OCI-LY1 (cell line): ENCODE measurements around the gene INSRR.

ENCODE experiments used
- H2AFZ ChIP-seq: fragments of 200-600 bp; sonication (generic), shearing (Covaris generic); 2 replicates; pipeline ENCODE4 v1.6.0; 2014; ENCODE audit warnings: antibody characterized with exemption, mild to moderate bottlenecking, low read length
- H3F3A ChIP-seq: fragments of 200-600 bp; sonication (generic), shearing (Covaris generic); 2 replicates; pipeline ENCODE4 v1.6.0; 2014; ENCODE audit warnings: mild to moderate bottlenecking, antibody characterized with exemption, low read length, moderate library complexity; ENCODE audit not compliant: insufficient read depth
- H3K27ac ChIP-seq: fragments of 200-600 bp; sonication (generic); 2 replicates; pipeline ENCODE4 v1.5.1; 2014; ENCODE audit warnings: low read length, mixed run types, mild to moderate bottlenecking, low read depth; ENCODE audit not compliant: poor library complexity, severe bottlenecking
- H3K27me3 ChIP-seq: fragments of 200-600 bp; sonication (generic); 2 replicates; pipeline ENCODE4 v1.6.0; 2014; ENCODE audit warnings: antibody characterized with exemption, mild to moderate bottlenecking, low read length, moderate library complexity; ENCODE audit not compliant: insufficient read depth
- H3K36me3 ChIP-seq: fragments of 200-600 bp; sonication (generic); 2 replicates; pipeline ENCODE4 v1.6.1; 2014; ENCODE audit warnings: mild to moderate bottlenecking, antibody characterized with exemption, low read length, moderate library complexity, mixed read lengths; ENCODE audit not compliant: insufficient read depth
- H3K4me1 ChIP-seq: fragments of 200-600 bp; sonication (generic); 2 replicates; pipeline ENCODE4 v1.5.1; 2014; ENCODE audit warnings: mild to moderate bottlenecking, low read length, moderate library complexity; ENCODE audit not compliant: insufficient read depth, severe bottlenecking
- H3K4me2 ChIP-seq: fragments of 200-600 bp; sonication (generic), shearing (Covaris generic); 2 replicates; pipeline ENCODE4 v1.6.1; 2014; ENCODE audit warnings: low read length
- H3K4me3 ChIP-seq: fragments of 200-600 bp; sonication (generic); 2 replicates; pipeline ENCODE4 v1.5.1; 2014; ENCODE audit warnings: low read length, low read depth, mild to moderate bottlenecking, mixed read lengths; ENCODE audit not compliant: poor library complexity, severe bottlenecking
- H3K79me2 ChIP-seq: fragments of 200-600 bp; shearing (Covaris generic); 2 replicates; pipeline ENCODE4 v1.6.1; 2016; ENCODE audit warnings: mixed run types, low read length, mixed read lengths; ENCODE audit not compliant: insufficient read depth
- H3K9ac ChIP-seq: fragments of 200-600 bp; sonication (generic), shearing (Covaris generic); 2 replicates; pipeline ENCODE4 v1.6.1; 2014; ENCODE audit warnings: mild to moderate bottlenecking, low read length, mixed read lengths
- H3K9me2 ChIP-seq: fragments of 200-600 bp; sonication (generic), shearing (Covaris generic); 2 replicates; pipeline ENCODE4 v1.6.1; 2014; ENCODE audit warnings: low read depth, mild to moderate bottlenecking, low read length, mixed read lengths
- H3K9me3 ChIP-seq: fragments of 200-600 bp; shearing (Covaris generic); 2 replicates; pipeline ENCODE4 v1.6.1; 2014; ENCODE audit warnings: low read length, mixed read lengths
- H4K20me1 ChIP-seq: fragments of 200-600 bp; sonication (generic), shearing (Covaris generic); 2 replicates; pipeline ENCODE4 v1.6.0; 2016; ENCODE audit warnings: mild to moderate bottlenecking, low read length; ENCODE audit not compliant: insufficient read depth
- EZH2 ChIP-seq: fragments of 200-600 bp; sonication (generic), shearing (Covaris generic); IDR thresholded peaks from 2 replicates; pipeline ENCODE4 v1.8.0; 2017; ENCODE audit warnings: borderline replicate concordance, mixed run types, mild to moderate bottlenecking, antibody characterized with exemption, low read length, moderate library complexity, mixed read lengths
- TF ChIP-seq, protein P1 (sequence below): fragments of 200-600 bp; sonication (generic), shearing (Covaris generic); IDR thresholded peaks from 2 replicates; pipeline ENCODE4 v1.5.1; 2017; ENCODE audit warnings: mild to moderate bottlenecking, antibody characterized with exemption, low read length, moderate library complexity, mixed read lengths

INSRR gene

DNA sequence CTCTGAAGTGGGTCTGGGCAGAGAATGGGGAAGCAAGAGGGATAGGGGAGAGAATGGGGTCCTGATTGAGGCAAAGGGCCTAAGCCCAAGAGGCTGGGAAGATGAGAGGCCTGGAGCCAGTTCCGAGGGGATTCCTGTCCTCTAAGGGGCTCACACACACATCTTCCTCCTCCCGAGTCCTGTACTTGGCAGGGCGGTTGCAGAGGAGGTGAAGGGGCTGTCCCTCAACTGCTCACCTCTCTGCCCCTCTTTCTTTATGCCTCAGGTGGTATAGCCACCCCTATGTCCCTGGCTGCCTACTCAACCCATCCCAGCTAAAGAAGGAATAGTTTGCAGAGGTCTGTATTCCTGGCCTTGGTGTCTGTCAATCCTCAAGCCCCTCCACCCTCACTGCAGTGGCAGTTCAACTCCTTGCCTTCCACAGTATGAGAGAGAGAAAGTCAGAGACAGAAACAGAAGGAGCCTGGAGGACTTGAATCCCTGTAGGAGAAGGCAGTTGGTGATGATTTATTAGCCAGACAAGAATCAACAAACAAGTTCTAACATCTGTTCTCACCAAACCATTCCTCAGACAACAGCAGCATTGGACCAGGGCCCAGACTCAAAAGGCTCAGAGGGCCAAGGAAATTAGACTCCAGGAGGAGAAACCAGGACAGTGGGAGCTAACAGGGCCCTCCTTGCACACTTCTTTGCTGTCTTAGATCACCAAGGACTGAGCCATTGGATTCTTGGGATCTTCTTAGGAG lies 53.0 kb downstream of the INSRR start:
- H3K9me2 ChIP-seq: no peaks in the 10 kb centered on the region
- no peaks in the 10 kb centered on the region for H3K79me2 ChIP-seq
- H3K9me3 ChIP-seq: no peaks in the 10 kb centered on the region
- H4K20me1 ChIP-seq: no peaks in the 10 kb centered on the region
- TF ChIP-seq EZH2: no peak
- TF ChIP-seq, protein P1, sequence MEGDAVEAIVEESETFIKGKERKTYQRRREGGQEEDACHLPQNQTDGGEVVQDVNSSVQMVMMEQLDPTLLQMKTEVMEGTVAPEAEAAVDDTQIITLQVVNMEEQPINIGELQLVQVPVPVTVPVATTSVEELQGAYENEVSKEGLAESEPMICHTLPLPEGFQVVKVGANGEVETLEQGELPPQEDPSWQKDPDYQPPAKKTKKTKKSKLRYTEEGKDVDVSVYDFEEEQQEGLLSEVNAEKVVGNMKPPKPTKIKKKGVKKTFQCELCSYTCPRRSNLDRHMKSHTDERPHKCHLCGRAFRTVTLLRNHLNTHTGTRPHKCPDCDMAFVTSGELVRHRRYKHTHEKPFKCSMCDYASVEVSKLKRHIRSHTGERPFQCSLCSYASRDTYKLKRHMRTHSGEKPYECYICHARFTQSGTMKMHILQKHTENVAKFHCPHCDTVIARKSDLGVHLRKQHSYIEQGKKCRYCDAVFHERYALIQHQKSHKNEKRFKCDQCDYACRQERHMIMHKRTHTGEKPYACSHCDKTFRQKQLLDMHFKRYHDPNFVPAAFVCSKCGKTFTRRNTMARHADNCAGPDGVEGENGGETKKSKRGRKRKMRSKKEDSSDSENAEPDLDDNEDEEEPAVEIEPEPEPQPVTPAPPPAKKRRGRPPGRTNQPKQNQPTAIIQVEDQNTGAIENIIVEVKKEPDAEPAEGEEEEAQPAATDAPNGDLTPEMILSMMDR: no peak
- no peak overlapping the region for H3K9ac ChIP-seq
- H3F3A ChIP-seq: no peaks in the 10 kb centered on the region
- no peak overlapping the region for H3K27ac ChIP-seq
- H3K36me3 ChIP-seq: peaks cover 13% of the 10 kb centered on the region
- H3K4me2 ChIP-seq: no peak overlapping the region
- H3K27me3 ChIP-seq: no peaks in the 10 kb centered on the region
- no peak overlapping the region for H3K4me3 ChIP-seq
- no peak overlapping the region for H2AFZ ChIP-seq
- no peaks in the 10 kb centered on the region for H3K4me1 ChIP-seq

DNA sequence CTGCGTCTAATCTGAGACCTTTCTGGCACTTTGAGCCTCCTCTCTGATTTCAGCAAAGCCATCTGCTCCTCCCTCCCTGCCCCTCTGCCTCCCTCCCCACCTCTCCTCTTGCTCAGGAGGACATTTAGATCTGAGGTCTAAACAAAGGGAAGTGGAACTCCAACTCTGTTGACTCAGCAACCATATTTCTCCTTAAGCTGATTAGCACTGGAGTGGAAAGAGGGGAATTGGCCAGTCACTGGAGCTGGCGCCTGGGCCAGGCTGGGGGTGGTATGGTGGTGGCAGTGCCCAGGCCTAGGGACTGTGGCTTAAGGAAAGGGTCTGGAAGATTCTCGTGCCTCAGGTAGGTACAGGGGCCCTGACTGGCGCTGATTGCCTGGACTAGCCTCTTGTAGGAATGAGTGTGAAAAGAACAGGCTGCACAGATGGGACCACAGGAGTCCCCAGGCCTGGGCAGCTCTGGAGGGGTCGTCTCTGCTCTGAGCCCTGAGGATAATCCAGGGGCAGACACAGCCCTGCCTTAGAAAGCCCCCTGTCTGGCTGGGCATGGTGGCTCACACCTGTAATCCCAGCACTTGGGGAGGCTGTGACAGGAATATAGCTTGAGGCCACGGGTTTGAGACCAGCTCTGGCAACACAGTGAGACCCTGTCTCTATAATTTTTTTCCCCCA lies 54.2 kb downstream of the INSRR start:
- H3K36me3 ChIP-seq: peaks cover 26% of the 10 kb centered on the region
- H3K27me3 ChIP-seq: no peaks in the 10 kb centered on the region
- TF ChIP-seq, protein P1: no peak
- TF ChIP-seq EZH2: no peak
- H3K9me2 ChIP-seq: no peaks in the 10 kb centered on the region
- no peak overlapping the region for H3K4me2 ChIP-seq
- no peak overlapping the region for H2AFZ ChIP-seq
- no peak overlapping the region for H3K9ac ChIP-seq
- no peaks in the 10 kb centered on the region for H3F3A ChIP-seq
- no peak overlapping the region for H3K4me3 ChIP-seq
- H3K4me1 ChIP-seq: no peaks in the 10 kb centered on the region
- no peaks in the 10 kb centered on the region for H3K9me3 ChIP-seq
- no peaks in the 10 kb centered on the region for H4K20me1 ChIP-seq
- H3K79me2 ChIP-seq: no peaks in the 10 kb centered on the region
- H3K27ac ChIP-seq: no peak overlapping the region

DNA sequence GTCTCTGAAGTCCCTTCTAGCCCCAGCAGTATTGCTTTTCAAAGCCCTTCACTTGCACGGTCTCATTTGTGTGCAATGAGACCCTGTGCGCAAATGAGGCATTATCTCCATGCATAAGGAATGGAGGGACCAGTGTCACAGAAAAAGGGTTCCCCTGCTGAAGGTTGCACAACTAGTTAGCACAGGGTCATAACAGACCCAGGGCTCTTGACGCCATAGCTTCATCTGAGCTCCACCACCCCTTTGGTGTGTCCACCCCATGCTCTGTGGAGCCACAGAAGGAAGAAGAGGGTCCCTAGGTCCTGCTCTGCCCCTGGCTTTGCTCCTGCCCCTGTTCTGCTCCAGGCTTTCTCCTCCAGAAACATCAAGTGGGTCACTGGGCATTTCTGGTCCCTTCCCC lies 54.9 kb downstream of the INSRR start:
- H3K9ac ChIP-seq: no peak overlapping the region

More for the DNA sequence above, 54.9 kb downstream of the INSRR start:
- H3K4me2 ChIP-seq: no peak overlapping the region
- no peak overlapping the region for H2AFZ ChIP-seq
- TF ChIP-seq EZH2: no peak
- TF ChIP-seq, protein P1: no peak
- H4K20me1 ChIP-seq: no peaks in the 10 kb centered on the region
- H3F3A ChIP-seq: no peaks in the 10 kb centered on the region
- H3K36me3 ChIP-seq: peaks cover 32% of the 10 kb centered on the region
- no peaks in the 10 kb centered on the region for H3K9me3 ChIP-seq
- H3K79me2 ChIP-seq: no peaks in the 10 kb centered on the region
- H3K9me2 ChIP-seq: no peaks in the 10 kb centered on the region
- H3K27me3 ChIP-seq: no peaks in the 10 kb centered on the region
- no peak overlapping the region for H3K4me3 ChIP-seq
- no peaks in the 10 kb centered on the region for H3K4me1 ChIP-seq
- H3K27ac ChIP-seq: no peak overlapping the region
